GM19372 (cell line): ENCODE results near the gene CERS2.

ENCODE experiments used
- ATAC-seq: cut with Tn5 transposase; IDR thresholded peaks from one replicate; pipeline ENCODE4 v1.9.1; 2021; ENCODE audit warnings: mild to moderate bottlenecking, low read depth, moderate library complexity; ENCODE audit not compliant: unreplicated experiment

The CERS2 gene

DNA sequence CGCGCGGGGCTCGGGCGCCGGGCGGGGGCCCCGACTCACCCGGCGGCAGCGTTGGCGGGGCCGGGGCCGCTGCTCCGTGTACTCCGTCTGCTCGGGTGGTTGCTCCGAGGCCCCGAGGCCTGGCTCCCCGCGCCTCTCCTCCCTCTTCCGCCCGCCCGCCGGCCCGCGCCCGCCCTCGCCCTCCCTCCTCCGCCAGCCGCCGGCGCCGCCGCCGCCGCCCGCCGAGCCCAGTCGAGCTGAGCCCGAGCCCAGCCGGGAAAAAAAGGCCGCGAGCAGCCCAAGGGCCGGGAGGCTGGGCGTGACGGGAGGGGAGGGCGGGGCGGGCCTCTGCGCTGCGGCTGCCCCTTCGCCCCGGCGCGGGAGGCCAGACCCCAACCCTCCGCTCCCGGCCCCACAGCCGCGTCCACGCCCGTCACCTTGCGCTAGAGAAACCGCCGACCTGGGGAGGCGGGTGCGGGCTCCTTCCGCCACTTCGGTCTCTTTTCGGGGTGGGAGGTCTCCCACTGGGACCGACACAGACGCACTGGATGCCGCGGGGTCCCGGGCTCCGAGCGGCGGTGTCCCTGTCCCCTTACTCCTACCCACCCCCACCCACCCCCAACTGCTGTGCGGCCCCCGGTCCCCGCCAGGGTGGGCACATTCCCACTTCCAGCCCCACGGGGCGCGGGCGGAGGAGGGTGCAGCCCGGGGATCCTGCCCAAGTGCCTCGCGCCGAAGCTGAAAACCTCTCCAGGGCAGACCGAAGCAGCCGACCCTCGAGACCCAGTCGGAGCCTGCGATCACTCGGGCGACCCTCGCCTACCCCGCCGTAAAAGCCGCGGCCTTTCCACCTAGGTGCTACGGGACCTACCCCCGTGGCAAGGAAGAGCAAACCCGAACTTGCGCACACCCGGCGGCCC is at the start of gene CERS2:
Gene CERS2, minus strand, starts transcription at position 256 of the 899 bp plus-strand sequence. CDS start 5,745 bp downstream, outside the sequence.
- peak; percentile 53 for ATAC-seq

DNA sequence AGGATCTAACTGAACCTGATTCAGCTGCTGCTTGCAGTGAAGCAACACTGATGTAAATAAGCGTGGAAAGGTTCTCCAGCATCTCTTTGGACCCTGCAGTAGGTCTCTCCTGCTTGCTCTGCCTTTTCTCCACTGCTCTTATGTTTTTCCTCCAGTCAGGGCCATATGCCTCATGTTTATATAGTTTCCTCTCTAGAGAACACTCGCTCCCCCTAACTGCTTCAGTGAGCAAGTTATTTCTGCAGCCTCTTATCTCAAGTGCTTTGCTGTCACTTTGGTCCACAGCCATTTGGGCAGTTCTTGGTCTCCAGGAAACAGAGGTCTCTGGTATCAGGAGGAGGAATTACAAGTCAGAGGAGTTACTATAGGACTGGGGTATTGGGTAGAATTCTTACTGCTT is 38.9 kb upstream of the CERS2 start:
- ATAC-seq: no peak

DNA sequence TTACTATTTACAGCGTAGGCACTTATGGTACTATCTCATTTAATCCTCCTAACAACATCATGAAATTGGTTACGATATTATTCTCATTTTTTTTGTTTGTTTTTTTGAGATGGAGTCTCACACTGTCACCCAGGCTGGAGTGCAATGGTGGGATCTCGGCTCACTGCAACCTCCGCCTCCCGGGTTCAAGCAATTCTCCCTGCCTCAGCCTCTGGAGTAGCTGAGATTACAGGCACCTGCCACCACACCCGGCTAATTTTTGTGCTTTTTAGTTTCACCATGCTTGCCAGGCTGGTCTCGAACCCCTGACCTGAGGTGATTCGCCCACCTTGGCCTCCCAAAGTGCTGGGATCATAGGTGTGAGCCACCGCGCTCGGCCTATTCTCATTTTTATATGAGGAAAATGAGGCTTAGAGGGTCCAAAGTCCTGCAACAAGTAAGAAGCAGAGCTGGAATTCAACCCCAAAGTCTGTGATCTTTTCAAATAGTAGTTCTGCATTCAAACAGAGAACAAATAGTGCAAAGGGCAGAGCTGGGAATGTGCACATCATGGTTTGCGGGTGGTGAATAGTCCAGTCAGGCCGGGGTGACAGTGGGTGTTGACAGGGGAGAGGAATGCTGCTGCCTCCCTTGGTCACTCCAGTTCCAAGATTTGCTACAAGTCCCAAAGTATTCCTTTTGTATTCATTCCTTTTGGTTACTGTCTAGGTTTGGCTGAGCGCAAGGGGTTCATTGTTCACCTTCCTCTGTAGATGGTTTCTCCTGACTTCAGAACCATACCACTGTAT is 38.2 kb upstream of the CERS2 start:
- ATAC-seq: no peak

DNA sequence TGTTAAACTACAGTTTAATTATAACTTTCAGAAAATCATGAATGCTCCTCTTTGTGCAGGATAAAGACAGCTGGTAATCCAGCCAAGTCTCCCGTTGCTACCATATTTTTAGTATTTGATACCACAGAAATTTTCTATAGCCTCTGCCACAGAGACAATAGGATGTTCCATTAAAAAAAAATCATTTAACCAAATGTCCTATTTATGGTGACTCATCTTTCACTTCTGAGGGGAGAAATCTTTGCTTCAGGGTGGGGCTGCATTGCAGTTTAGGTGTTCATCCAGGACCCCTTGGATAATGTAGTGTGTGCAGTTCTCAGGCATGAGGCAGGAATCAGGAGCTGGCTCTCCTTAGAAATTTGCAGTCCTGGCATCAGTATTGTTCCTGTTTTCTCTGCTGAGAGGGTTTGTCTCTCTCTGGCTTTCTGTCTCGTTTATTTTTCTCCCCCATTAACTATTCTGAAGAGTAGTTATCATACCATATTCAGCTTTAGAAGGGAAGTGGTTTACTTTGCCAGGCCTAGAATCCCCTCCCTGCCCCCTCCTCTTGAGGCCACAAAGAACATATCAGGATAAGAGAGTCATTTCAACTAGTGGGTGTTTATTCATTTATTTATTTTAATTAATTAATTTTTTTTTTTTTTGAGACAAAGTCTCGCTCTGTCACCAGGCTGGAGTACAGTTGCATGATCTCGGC is 36.7 kb upstream of the CERS2 start:
- ATAC-seq: no peak

DNA sequence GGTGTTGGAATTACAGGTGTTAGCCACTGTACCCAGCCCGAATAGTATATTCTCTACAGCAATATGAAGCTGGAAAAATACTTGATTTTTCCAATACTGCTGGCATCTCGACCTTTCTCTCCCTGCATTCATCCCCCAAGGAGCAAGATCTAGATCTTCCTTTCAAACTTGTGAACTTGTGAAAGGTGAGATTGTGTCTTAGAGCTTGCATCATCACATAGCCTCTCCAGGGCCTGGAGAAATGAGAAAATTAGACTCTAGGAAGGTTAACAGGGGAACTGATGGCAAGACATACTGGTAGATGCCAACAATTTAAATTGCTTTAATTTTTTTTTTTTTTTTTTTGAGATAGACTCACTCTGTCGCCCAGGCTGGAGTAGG is 35.7 kb upstream of the CERS2 start:
- ATAC-seq: no peak

DNA sequence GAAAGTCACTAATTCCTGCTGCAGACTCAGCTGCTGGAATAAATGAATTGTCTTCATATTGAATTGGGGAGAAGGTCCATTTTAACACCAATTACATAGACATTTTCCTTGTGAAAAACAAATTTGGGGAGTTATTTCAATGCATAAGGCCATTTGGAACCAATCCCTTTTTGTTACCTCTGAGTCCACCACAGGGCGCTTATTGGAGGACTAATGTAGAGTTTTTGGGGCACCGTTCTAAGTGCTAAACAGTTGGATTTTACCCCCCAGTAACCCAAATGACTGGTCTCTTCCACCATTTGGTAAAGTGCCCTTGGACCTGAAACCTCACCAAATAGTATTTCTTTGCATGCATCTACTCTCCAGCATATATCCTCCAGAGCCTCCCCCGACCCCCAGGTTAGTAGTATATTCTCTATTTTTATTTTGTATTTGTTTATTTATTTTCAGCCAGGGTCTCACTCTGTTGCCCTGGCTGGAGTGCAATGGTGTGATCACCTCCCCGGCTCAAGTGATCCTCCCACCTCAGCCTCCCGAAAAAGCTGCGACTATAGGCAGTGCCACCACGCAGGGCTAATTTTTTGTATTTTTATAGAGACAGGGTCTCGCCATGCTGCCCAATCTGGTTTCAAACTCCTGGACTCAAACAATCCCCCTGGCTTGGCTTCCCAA is 35.2 kb upstream of the CERS2 start:
- no peak for ATAC-seq

DNA sequence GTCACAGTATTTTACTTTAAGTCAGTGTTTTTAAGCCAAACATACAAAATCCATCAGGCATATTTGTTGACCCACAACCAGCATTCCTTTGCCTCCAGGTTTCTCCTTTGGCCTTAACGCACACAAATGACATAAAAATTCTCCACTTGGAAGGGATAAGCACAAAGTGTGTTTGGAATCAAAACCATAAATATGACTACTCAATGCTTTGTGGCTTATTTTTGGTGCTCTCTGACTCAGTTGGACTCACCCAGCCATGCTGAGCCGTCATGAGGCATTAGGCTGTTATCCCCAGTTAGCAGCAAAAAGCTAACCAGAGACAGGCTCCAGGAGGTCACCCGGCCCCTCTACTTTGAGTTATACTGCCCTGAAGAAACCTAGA is 34.6 kb upstream of the CERS2 start:
- ATAC-seq: no peak

- peak; percentile 86 for ATAC-seq
These were observed 33.9 kb upstream of the CERS2 start, which contains the start of gene PRUNE1 for GRCh38 chr1:151008244-151009205. PRUNE1 (plus strand) TSS chr1:151008449; CDS start chr1:151008633, 184 bp downstream.

DNA sequence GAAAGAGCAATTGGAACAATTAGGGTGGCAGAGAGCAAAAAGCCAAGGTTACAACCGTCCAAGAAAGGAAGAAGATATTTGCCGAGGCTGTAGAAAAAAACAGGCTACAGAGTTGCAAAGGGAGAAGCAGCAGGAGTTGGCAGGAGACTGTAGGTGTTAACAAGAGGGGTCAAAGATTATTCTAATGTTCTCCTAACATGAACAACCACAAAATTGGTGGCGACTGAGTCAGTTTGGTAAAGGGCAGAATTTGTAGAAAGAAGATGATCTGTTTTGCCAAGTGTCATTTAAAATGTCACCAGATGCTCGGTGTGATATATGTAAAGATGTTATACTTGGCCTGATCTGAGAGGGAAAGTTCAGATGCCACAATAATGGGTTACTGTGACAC is 33.2 kb upstream of the CERS2 start:
- no peak for ATAC-seq

- no peak for ATAC-seq
These were observed 31.9 kb upstream of the CERS2 start, which contains the start of gene MINDY1 for GRCh38 chr1:151006327-151007052. MINDY1 (minus strand) TSS chr1:151006902; CDS start chr1:151002617, 4,285 bp downstream.

DNA sequence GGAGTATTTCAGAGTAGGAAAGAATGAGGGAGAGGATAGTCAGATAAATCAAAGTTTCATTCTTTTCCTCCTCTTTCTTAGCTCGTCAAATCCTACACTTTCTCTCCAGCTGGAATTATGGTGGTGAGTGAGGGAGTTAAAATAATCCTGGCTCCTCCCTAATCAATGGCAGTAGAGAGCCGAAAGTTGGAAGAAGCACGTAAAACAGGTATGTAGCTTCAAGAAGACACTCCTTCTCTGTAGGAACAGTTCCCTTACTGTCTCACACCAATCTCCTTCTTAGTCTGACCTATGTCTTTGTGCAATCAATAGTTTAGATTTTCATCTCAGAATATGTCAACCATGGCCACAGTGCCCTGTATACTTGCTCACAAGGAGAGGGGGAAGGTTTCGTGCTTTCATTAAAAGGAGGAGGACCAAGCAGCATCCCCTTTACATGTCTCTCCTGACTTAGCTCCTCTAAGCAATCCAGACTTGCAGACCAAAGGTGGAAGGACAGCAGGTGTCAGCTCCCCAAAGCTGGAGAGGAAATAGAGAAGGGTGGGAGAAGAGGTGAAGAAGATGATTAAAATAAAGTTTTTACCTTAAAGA is 31.2 kb upstream of the CERS2 start:
- ATAC-seq: no peak

GRCh38 chr1:151003180-151003579 is 28.5 kb upstream of the CERS2 start:
- ATAC-seq: no peak

DNA sequence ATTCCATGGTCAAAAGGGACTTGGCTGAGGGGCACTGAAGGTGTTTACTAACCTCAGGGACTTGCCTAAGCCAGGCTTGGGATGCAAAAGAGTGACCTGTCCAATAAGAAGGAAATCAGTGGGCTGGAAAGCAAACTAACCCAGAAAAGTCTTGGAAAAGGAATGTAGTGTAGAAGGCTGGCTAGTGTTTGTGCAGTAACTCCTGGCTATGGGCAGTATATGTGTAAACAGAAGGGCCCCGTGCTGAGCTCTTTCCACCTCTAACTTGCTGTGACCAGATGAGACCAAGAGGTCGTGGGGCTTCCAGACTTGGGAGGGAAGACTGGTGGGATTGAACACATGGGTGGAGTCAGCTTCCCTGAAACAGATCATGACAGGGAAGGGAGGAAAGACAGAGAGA is 28.0 kb upstream of the CERS2 start:
- ATAC-seq: no peak

DNA sequence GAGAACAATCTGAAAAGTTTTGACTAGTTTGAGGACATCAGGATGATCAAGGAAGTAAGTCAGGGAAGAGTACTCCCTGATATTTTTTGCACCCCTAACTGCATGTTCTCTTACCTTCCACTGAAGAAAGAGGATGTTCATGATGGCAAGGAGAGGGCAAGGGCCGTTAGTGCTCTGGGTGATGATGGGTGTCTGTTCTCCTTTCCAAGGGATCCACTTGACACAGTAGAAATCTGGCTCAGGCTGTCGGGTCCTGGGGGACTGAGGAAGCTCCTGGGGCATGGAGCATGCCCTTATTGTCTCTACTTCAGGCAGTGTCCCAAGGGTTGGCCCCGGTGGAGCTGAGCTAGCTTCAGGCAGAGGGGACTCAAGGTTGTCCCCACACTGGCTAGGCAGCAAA is 27.4 kb upstream of the CERS2 start:
- no peak for ATAC-seq

GRCh38 chr1:151001602-151002001 is 27.0 kb upstream of the CERS2 start:
- no peak for ATAC-seq

DNA sequence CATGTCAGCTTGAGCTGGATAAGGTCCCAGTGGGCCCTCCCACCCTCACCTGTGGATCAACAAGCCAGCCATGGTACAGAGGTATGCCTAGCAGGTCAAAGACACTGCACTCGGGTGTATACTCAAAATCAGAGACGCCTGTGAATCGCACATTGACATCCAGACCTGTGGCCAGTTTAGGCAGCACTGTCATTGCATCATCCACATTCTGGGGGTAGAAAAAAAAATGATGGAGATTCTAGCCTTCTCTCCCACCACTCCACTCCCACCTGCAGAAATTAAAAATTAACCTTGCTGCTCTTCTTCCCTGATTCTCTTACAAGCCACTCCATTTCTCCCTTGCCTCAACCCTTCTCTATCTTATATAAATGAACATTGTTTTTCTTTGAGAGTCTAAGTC is 25.8 kb upstream of the CERS2 start:
- no peak for ATAC-seq

DNA sequence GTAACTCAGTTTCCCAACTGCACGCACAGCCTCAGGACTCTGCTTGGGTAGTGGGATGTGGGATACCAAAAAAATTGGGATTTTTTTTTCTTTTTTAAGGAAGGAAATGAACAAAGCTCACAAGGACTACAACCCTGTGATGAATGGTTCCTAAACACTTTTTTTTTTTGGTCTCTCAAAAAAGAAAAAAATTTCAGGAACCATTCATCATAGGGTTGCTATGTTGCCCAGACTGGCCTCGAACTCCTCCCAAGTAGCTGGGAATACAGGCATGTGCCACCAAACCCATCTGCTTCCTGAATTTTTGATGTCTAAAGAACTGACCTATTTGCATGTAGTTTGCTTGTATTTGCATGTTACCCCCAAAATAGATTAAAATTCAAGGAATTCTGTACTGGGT is 25.3 kb upstream of the CERS2 start:
- ATAC-seq: no peak

GRCh38 chr1:150999051-150999674 is 24.5 kb upstream of the CERS2 start:
- ATAC-seq: no peak
